Iris pigment epithelial cell (primary cell): ENCODE measurements around the gene SYNE3.

ENCODE experiments used
- DNase-seq: peaks from one replicate; pipeline ENCODE4 v3.0.0-alpha.2; 2011; ENCODE audit warnings: low read depth

The SYNE3 gene

DNA sequence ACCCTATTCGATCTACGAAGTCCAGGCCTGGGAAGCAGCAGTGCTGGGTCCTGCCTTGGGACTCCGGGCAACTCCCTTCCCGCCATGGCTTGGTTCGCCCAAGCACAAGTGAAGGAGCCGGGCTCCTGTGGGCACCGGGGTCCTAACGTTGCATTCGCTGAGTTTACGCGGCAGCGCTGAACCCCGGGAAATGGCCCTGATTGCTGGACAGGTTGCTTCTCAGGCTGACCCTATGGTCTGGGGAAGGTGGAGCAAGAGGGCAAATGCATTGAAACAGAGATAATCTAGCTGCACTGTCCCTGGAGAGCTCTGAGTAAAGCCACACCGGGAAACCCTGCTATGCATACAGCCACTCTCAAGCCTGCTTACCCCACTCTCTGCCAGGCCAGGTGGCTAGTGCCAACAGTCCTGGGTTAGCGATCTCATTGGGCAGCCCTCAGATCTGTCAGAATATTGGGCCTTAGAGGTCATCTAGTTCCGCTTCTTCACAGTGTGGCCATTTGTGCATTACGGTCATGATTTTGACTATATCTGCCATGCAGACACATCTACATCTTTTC is 11.3 kb downstream of the SYNE3 start:
- no peak for DNase-seq

GRCh38 chr14:95504135-95505029 is 12.1 kb downstream of the SYNE3 start:
- DNase-seq = peak; percentile 63

DNA sequence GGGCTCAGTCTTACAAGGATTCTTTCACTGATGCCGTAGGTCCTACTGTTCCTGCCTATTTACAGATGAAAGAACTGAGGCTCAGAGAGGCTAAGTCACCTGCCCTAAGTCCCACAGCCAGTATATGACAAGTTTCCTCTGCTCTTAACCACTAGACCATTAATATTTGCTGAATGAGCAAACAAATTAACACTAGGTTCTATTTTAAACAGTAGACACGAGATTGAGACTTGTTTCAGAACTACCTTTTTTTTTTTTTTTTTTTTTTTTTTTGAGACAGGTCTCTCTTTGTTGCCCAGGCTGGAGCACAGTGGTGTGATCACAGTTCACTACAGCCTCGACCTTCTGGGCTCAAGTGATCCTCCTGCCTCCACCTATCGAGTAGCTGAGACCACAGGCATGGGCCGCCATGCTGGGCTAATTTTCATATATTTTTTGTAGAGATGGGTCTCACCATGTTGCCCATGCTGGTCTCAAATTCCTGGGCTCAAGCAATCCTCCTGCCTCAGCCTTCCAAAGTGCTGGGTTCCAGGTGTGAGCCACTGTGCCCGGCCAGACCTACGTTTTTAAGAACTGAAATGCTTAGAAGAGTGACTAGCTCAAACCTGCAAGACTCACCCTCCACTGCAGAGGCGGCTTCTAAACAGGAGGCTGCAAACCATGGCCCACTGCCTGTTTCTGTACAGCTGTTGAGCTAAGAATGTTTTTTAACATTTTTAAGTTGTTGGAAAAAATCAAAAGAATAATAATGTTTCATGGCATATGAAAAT is 12.9 kb downstream of the SYNE3 start:
- DNase-seq = no peak

GRCh38 chr14:95502381-95502950 is 14.0 kb downstream of the SYNE3 start:
- DNase-seq = no peak

DNA sequence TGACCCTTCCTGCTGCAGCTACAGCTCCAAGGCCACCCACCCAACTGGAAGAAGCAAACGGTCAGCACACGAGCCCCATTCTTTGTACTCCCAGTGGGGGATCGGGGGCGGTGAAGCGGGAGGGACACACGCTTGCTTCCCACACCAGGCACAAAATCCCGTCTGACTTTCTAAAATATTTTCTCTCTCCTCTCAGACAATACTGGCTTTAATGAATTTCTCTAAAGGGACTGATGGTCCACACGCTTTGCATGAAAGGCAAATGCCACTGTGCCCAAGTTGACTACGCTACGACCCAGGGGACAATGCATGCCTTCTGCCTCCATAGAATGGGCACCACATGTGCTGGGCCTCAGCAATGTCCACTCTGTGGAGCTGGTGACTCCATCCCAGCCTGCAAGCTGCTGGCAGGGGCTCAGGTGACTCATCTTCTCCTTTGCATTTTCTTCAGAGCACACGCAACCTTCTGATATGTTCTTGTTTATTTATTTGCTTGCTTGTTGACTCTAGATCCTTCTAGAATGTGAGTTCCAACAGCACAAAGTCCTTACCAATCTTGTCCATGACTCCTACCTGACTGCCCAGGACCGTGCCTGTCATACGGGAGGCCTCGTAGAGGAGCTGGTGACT is 15.6 kb downstream of the SYNE3 start:
- peak; percentile 88 for DNase-seq

DNA sequence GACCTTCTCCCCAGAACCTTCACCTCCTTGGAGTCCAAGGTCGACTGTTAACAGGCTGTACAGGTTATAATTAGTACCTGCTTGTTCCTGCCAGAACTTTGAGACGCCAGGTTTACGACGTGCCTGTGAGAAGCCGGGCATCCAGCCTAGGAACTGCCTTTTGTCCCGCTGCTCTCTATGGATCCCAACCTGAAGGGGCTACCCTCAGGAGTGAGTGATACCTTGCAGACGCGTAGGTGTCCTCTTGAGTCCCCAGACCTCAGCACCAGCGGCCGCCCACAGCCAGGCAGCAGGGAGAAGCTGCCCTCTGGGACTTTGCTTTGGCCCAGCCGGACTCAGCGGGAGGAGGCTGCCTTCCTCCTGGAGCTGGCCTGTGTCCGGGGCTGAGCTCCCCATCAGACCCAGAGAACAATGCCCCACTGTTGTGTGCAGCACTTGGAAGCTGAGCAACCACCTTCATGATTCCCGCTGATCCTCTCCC is 16.2 kb downstream of the SYNE3 start:
- DNase-seq = no peak

DNA sequence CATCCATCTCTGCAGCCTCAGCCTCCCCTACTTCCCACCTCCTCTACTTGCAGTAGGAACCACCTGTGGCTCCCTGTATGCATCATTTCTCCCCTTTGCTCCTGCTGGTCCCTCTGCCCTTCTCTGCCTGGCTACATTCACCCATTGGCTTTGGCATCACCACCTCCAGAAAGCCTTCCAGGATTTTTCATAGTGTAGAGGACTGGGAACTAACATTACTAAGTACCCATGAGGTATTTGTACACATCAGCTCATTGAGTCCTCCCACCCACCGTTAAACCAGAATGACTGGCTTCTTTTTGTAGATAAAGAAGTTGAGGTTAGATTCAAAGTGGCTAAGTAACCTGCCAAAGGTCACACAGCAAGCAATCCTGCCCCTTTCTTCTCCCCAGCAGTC is 17.1 kb downstream of the SYNE3 start:
- no peak for DNase-seq

GRCh38 chr14:95498622-95499353 is 17.7 kb downstream of the SYNE3 start:
- no peak for DNase-seq

DNA sequence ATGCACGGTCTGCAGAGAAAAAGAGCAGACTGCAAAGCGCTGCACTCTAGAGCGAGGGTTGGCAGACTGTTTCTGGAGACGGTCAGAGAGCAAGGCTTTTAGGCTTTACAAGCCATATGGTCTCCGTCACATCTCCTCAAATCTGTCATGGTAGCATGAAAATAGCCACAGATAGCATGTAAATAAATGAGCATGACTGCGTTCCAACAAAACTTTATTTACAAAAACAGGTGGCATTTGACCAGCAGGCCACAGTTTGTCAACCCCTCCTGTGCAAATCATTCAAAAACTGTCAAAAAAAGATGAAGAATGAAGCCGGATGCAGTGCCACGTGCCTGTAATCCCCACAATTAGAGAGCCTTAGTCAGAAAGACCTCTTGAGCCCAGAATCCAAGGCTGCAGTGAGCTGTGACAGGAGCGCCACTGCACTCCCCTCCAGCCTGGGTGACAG is 18.9 kb downstream of the SYNE3 start:
- DNase-seq = no peak

- DNase-seq = no peak
Observed at GRCh38 chr14:95496690-95497259, 19.7 kb downstream of the SYNE3 start.

DNA sequence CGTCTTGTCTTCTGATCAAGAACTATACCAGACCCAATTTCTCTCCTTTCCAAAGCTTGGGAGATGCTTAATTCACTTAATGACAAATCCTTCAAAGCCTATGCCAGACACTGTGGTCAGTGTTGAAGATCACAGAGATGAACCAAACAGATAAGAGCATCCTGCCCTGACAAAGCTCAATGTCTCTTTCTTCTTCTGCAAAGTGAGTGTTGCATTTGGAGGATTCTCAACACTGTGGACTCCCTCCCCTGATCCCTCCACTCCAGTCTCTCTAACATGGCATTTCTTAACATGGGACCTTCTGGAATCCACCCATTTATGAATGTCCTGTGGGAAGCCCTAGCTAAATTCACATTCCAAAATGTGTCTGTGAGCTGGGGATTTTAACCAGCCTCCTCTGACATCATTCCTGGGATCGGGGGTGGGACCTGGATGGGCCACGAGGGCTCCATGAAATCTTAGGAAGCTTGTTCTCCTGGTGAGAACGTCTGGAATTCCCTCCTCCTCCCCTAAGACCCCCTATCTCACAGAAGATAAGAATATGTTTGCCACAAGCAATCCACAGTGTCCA is 20.3 kb downstream of the SYNE3 start:
- no peak for DNase-seq

DNA sequence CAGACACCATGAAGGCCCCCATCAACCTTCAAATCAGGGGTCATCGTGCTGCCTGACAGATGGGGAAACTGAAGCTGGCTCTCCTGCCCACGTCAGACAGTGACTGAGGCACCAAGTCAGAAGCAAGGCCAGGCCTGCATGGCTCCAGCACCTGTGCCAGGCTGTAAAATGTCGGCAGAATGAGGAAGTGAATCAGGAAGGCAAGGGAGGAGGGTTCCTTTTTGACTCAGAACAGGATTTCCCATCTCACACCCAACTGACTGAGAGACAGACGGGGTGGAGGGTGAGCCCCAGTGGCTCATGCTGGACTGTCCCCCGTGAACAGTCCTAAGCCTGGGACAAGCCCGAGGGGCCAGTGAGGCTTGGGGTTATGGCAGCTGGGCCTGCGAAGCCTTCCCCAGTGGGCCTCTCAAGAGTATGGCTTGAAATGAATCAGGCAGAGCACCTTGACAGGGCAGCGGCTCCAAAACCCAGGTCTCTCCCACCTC is 20.9 kb downstream of the SYNE3 start:
- no peak for DNase-seq

- no peak for DNase-seq
Observed at GRCh38 chr14:95495076-95495475, 21.4 kb downstream of the SYNE3 start.

DNA sequence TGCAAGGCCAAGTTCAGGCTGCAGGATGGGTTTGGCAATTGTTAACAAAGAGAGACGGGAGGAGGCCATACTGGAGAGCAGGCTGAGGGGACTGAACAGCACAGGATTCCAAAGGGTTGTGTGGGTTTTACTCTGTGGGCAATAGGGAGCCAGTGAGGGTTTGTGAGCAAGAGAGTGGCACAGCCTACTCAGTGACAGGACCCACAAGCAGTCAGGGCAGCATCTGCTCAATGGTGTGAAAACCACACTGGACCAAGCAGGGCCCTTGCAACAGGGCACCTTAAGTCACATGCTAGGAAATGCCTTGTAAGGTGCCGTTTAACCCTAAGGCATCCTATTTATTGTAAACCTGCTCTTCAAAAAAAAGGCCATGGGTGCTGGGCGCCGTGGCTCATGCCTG is 22.0 kb downstream of the SYNE3 start:
- DNase-seq = no peak

DNA sequence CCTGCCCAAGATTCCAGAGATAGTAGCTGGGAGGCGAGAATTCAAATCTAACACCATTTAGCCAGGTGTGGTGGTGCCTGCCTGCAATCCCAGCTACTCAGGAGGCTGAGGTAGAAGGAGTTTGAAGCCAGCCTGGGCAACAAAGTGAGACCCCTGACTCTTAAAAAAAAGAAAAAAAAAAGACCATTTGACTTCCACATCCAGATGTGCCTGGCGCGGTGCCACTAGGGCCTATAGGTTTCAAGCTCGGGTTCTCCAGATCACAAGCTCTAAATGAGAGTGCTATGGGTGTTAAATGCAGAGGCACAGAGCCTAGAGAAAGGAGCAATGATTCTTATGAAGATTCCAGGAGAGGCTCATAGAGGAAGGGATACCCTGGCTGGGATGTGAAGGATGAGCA is 22.5 kb downstream of the SYNE3 start:
- DNase-seq = no peak

DNA sequence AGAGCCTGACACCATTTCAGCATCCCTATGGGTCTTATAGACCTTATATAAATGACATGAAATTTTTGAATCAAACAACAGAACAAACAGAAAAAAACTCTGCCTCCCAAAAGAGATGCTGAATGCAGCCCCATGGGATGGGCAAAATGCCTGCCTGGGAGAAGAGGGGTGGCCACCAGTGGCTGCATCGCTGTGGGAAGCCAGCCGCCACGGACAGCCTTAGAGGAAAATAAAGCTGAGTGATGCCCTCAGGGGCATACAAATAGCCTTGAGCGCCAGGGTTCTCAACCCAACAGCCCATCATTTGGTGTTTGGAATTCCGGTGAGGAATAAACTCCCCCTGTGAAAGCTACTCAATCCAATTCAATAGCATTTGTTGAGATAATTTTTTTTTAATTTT is 22.9 kb downstream of the SYNE3 start:
- DNase-seq = no peak

DNA sequence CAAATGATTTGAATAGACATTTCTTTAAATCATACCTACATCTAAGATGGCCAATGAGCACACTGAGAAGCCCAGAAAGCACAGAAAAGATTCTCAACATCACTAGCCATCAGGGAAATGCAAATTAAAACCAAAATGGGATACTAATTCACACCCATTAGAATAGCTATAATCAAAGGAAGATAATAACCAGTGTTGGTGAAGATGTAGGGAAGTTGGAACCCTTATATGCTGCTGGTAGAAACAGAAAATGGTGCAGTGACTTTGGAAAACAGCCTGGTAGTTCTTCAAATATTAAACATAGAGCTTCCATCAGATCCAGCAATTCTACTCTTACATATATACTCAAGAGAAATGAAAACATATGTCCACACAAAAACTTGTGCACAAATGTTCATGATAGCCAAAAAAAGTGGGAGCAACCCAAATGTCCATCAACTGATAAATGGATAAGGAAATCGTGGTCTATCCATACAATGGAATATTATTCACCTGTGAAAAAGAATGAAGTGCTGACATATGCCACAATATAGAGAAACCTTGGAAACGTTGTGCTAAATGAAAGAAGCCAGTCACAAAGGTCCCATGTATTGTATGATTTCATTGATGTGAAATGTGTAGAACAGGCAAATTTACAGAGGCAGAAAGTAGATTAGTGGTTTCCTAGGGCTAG is 24.4 kb downstream of the SYNE3 start:
- no peak for DNase-seq

DNA sequence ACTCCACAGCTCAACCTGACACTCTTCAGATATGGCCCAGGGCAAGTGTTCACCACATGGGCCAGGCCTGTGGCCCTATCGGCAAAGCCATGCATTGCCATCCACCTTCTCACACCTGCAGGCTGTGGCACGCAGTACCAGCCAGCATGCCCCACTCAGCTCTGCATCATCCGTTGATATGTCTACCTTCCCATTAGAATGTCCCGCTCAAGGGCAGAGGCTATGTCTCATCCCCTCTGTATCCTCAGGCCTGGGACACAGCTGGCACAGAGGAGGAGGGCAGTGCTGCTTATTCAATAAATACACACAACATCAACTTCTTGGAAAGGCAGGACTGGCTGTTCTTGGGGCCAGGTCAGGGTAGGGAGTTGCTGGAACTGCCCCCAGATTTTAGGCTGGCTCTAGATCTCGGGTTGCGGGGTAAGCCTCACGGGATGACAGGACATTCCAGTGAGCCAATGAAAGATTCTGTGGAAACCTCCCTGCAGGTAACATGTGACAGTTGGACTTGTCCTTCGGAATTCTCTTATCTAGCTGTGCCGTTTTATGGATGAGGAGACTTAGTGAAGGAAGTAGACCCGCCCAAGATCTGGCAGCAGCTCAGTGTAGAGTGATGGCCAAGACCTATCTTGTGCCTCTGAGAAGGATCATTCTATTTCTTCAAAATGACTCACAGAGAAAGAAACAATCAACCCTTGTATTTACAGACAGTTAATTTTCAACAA is 25.6 kb downstream of the SYNE3 start:
- no peak for DNase-seq

DNA sequence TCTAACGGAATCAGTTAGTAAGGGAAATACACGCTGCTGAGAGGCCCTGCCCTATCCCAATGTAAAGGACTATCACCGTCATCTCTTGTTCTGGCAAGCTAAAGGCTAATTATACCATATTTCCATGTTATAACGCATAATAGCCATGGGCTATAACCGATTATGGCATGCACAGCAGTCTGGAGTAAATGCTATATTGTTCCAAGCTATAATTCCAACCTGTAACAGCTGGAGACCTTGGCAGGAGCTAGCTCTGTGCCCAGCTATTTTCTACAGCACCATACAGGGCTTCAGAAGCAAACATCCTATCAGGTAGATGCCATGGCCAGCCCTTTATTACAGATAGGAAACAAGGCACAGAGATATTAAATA is 26.3 kb downstream of the SYNE3 start:
- no peak for DNase-seq
